Large intestine (tissue), 3 donors: ENCODE data around the gene MTG1. TPM values are rescaled to one million over a fixed set of nuclear protein-coding genes. Genes with fewer than 3 reads are reported as not detected.
"Not testable (repeated sequence)": the region's sequence is repeated elsewhere in the genome, so short reads cannot be mapped to it uniquely, and the experiment has no call there.

Experiments
- DNase-seq, 2 donors: peaks; one replicate each; pipeline versions ENCODE4 v3.0.0 to v3.0.0-alpha.2; 2013
- H3K27ac ChIP-seq: one replicate; pipeline ENCODE4 v1.5.1; 2013; ENCODE audit warnings: low read length
- H3K27me3 ChIP-seq: 2 replicates; pipeline ENCODE4 v1.6.1; 2013; ENCODE audit warnings: low read length; ENCODE audit not compliant: control insufficient read depth, insufficient read depth
- H3K36me3 ChIP-seq: 2 replicates; pipeline ENCODE4 v1.6.1; 2013; ENCODE audit warnings: low read length; ENCODE audit not compliant: control insufficient read depth, insufficient read depth
- H3K4me1 ChIP-seq: one replicate; pipeline ENCODE4 v1.6.1; 2013; ENCODE audit warnings: low read length; ENCODE audit not compliant: control insufficient read depth, insufficient read depth
- H3K4me3 ChIP-seq: one replicate; pipeline ENCODE4 v1.5.1; 2013; ENCODE audit warnings: low read length
- H3K9me3 ChIP-seq: one replicate; pipeline ENCODE4 v1.6.1; 2013; ENCODE audit warnings: mild to moderate bottlenecking, low read depth, low read length, moderate library complexity; ENCODE audit not compliant: control insufficient read depth
- WGBS: methylation state at CpG from one replicate; pipeline ENCODE4 v1.1.5; 2013; ENCODE audit warnings: low lambda C conversion rate; ENCODE audit not compliant: insufficient coverage; 5-methylcytosine and 5-hydroxymethylcytosine counted together
- polyA plus RNA-seq: library from polyadenylated mRNA; unstranded; fragments of 120-200 nt; gene quantifications from one replicate; pipeline ENCODE4 v1.2.1, GENCODE V29; 2013

The MTG1 gene
- polyA plus RNA-seq, 1 donor = 67.5 TPM

GRCh38 chr10:133440633-133441285 is 46.8 kb downstream of the MTG1 start:
- H3K27me3 ChIP-seq = no peaks in the 10 kb centered on the region

GRCh38 chr10:133441356-133441755 is 47.4 kb downstream of the MTG1 start:
- not testable (repeated sequence) for H3K27me3 ChIP-seq, H3K4me1 ChIP-seq, H3K27ac ChIP-seq, DNase-seq, H3K4me3 ChIP-seq, H3K36me3 ChIP-seq
- H3K9me3 ChIP-seq = peaks cover 16% of the 10 kb centered on the region
- 80% methylated on average over 1 of the region's 21 CpGs for WGBS

More at GRCh38 chr10:133440633-133441285, 46.8 kb downstream of the MTG1 start:
- no peak for DNase-seq
- Histone ChIP-seq H3K4me1 (no peaks in the 10 kb centered on the region), H3K27ac (no peak overlapping the region), H3K4me3 (no peak overlapping the region), H3K36me3 (no peaks in the 10 kb centered on the region), H3K9me3 (peaks cover 11% of the 10 kb centered on the region)
- no CpG with 5 or more reads among the region's 18 CpGs for WGBS

- Histone ChIP-seq H3K4me3 (no peak overlapping the region), H3K27me3 (no peaks in the 10 kb centered on the region), H3K9me3 (peaks cover 19% of the 10 kb centered on the region), H3K36me3 (no peaks in the 10 kb centered on the region), H3K4me1 (no peaks in the 10 kb centered on the region), H3K27ac (no peak overlapping the region)
- no peak for DNase-seq
- WGBS = no CpG with 5 or more reads among the region's 12 CpGs
These were observed 47.8 kb downstream of the MTG1 start for GRCh38 chr10:133441780-133442179.

GRCh38 chr10:133442191-133442966 is 48.4 kb downstream of the MTG1 start:
- no CpG with 5 or more reads among the region's 23 CpGs for WGBS
- Histone ChIP-seq H3K4me3 (no peak overlapping the region), H3K9me3 (peaks cover 23% of the 10 kb centered on the region), H3K36me3 (no peaks in the 10 kb centered on the region), H3K27ac (no peak overlapping the region), H3K27me3 (no peaks in the 10 kb centered on the region), H3K4me1 (no peaks in the 10 kb centered on the region)
- DNase-seq = no peak

- Histone ChIP-seq H3K27me3 (no peaks in the 10 kb centered on the region), H3K4me1 (no peaks in the 10 kb centered on the region), H3K27ac (no peak overlapping the region), H3K36me3 (no peaks in the 10 kb centered on the region), H3K4me3 (no peak overlapping the region), H3K9me3 (peaks cover 23% of the 10 kb centered on the region)
- WGBS = no CpG with 5 or more reads among the region's 16 CpGs
- no peak for DNase-seq
These were observed 49.3 kb downstream of the MTG1 start for GRCh38 chr10:133442967-133443924.

- Histone ChIP-seq H3K9me3 (peaks cover 23% of the 10 kb centered on the region), H3K4me1 (no peaks in the 10 kb centered on the region), H3K27me3 (no peaks in the 10 kb centered on the region), H3K27ac (no peak overlapping the region), H3K36me3 (no peaks in the 10 kb centered on the region), H3K4me3 (no peak overlapping the region)
- DNase-seq = no peak
- WGBS = no CpG with 5 or more reads among the region's 12 CpGs
These were observed 50.6 kb downstream of the MTG1 start for GRCh38 chr10:133444342-133445267.

- Histone ChIP-seq H3K27me3 (no peaks in the 10 kb centered on the region), H3K36me3 (no peaks in the 10 kb centered on the region), H3K4me1 (no peaks in the 10 kb centered on the region), H3K9me3 (peaks cover 20% of the 10 kb centered on the region), H3K4me3 (no peak overlapping the region), H3K27ac (no peak overlapping the region)
- WGBS = no CpG with 5 or more reads among the region's 22 CpGs
- no peak for DNase-seq
These were observed 51.3 kb downstream of the MTG1 start for GRCh38 chr10:133445268-133445732.

GRCh38 chr10:133445751-133446708 is 52.1 kb downstream of the MTG1 start:
- peaks cover 20% of the 10 kb centered on the region for H3K9me3 ChIP-seq
- no peaks in the 10 kb centered on the region for H3K27me3 ChIP-seq
- H3K4me1 ChIP-seq = no peaks in the 10 kb centered on the region
- no peak overlapping the region for H3K4me3 ChIP-seq
- DNase-seq = no peak
- WGBS = 80% methylated on average over 1 of the region's 80 CpGs
- no peak overlapping the region for H3K27ac ChIP-seq
- no peaks in the 10 kb centered on the region for H3K36me3 ChIP-seq

- Histone ChIP-seq H3K4me1 (no peaks in the 10 kb centered on the region), H3K9me3 (peaks cover 20% of the 10 kb centered on the region), H3K4me3 (no peak overlapping the region), H3K27ac (no peak overlapping the region), H3K27me3 (no peaks in the 10 kb centered on the region), H3K36me3 (no peaks in the 10 kb centered on the region)
- no CpG with 5 or more reads among the region's 11 CpGs for WGBS
- DNase-seq = no peak
These were observed 53.0 kb downstream of the MTG1 start for GRCh38 chr10:133446979-133447378.
